ENCODE data around the gene GRID2. TPM values are rescaled to one million over a fixed set of nuclear protein-coding genes. Genes with fewer than 3 reads are reported as not detected.

GRID2 gene
- total RNA-seq, 1 donor from 2014 or later, result not detected

GRCh38 chr4:93502991-93503390 lies 1199.2 kb downstream of the GRID2 start:
- TF ChIP-seq CTCF (IDR thresholded peaks at IDR 0.05), result no peak
- no peak for ATAC-seq
- intact Hi-C loops (cut with DNase I), result no loop called here

GRCh38 chr4:93513851-93514250 lies 1210.1 kb downstream of the GRID2 start:
- Histone ChIP-seq H3K9me3 (no peaks in the 10 kb centered on the region), H3K4me3 (no peak overlapping the region), H3K27me3 (ENCODE audit: low read depth) (no peaks in the 10 kb centered on the region), H3K27ac (no peak overlapping the region), H3K4me1 (no peaks in the 10 kb centered on the region), H3K36me3 (no peaks in the 10 kb centered on the region)
- DNase-seq, result no peak
- intact Hi-C loops (cut with DNase I), result no loop called here
- no peak for TF ChIP-seq CTCF (IDR thresholded peaks at IDR 0.05)
- no peak for ATAC-seq

More at GRCh38 chr4:93502991-93503390, 1199.2 kb downstream of the GRID2 start:
- no peaks in the 10 kb centered on the region for H3K36me3 ChIP-seq
- no peaks in the 10 kb centered on the region for H3K9me3 ChIP-seq
- DNase-seq, result no peak
- no peaks in the 10 kb centered on the region for H3K4me1 ChIP-seq
- H3K27me3 ChIP-seq (ENCODE audit: low read depth), result no peaks in the 10 kb centered on the region
- H3K4me3 ChIP-seq, result no peak overlapping the region
- H3K27ac ChIP-seq, result no peak overlapping the region

GRCh38 chr4:93515208-93515607 lies 1211.4 kb downstream of the GRID2 start:
- H3K9me3 ChIP-seq, result no peaks in the 10 kb centered on the region
- no peak for DNase-seq
- no peaks in the 10 kb centered on the region for H3K4me1 ChIP-seq
- ATAC-seq, result no peak
- no peak overlapping the region for H3K4me3 ChIP-seq
- no peaks in the 10 kb centered on the region for H3K27me3 ChIP-seq (ENCODE audit: low read depth)
- no peaks in the 10 kb centered on the region for H3K36me3 ChIP-seq
- TF ChIP-seq CTCF (IDR thresholded peaks at IDR 0.05), result no peak
- intact Hi-C loops (cut with DNase I), result no loop called here
- H3K27ac ChIP-seq, result no peak overlapping the region

- Histone ChIP-seq H3K4me1 (no peaks in the 10 kb centered on the region), H3K4me3 (no peak overlapping the region), H3K27me3 (ENCODE audit: low read depth) (no peaks in the 10 kb centered on the region), H3K9me3 (no peaks in the 10 kb centered on the region), H3K27ac (no peak overlapping the region), H3K36me3 (no peaks in the 10 kb centered on the region)
- no peak for TF ChIP-seq CTCF (IDR thresholded peaks at IDR 0.05)
- DNase-seq, result no peak
- intact Hi-C loops (cut with DNase I), result no loop called here
- ATAC-seq, result no peak
These were observed 1226.1 kb downstream of the GRID2 start for GRCh38 chr4:93529692-93530372.

- intact Hi-C loops (cut with DNase I), result no loop called here
- Histone ChIP-seq H3K4me3 (no peak overlapping the region), H3K36me3 (no peaks in the 10 kb centered on the region), H3K27me3 (ENCODE audit: low read depth) (no peaks in the 10 kb centered on the region), H3K4me1 (no peaks in the 10 kb centered on the region), H3K27ac (no peak overlapping the region), H3K9me3 (no peaks in the 10 kb centered on the region)
- TF ChIP-seq CTCF (IDR thresholded peaks at IDR 0.05), result no peak
- ATAC-seq, result no peak
- DNase-seq, result no peak
These were observed 1228.5 kb downstream of the GRID2 start for GRCh38 chr4:93532234-93532633.

Measured in lower lobe of right lung (tissue), 2 donors.